Ovary (tissue), 9 donors: ENCODE results near the gene SDC4. TPM values are rescaled to one million over a fixed set of nuclear protein-coding genes. Genes with fewer than 3 reads are reported as not detected.

Experiments
- DNase-seq, 5 donors: peaks; one replicate each; pipeline ENCODE4 v3.0.0-alpha.2; 2019 to 2020
- H3K27ac ChIP-seq, 2 donors: fragments of 200-600 bp; one replicate each; pipeline versions ENCODE4 v1.5.1 to v1.8.0; 2019 to 2022
- H3K27me3 ChIP-seq: fragments of 200-600 bp; one replicate; pipeline ENCODE4 v1.8.0; 2022
- H3K36me3 ChIP-seq: fragments of 200-600 bp; sonication (generic); one replicate; pipeline ENCODE4 v1.5.1; 2019
- H3K4me1 ChIP-seq: one replicate; pipeline ENCODE4 v1.8.1; 2013; ENCODE audit warnings: mild to moderate bottlenecking, moderate library complexity; ENCODE audit not compliant: insufficient read depth
- H3K4me3 ChIP-seq: fragments of 200-600 bp; sonication (generic); one replicate; pipeline ENCODE4 v1.5.1; 2017
- H3K9me3 ChIP-seq, 2 donors: fragments of 200-600 bp in 1 of 2; sonication (generic) in 1 of 2; one replicate each; pipeline versions ENCODE4 v1.5.1 to v1.8.1; 2013 to 2019; ENCODE audit warnings: mild to moderate bottlenecking in 1 of 2, moderate library complexity in 1 of 2
- CTCF ChIP-seq, 3 donors: fragments of 450-650 bp in 2 of 3; fragments of 200-600 bp in 1 of 3; IDR thresholded peaks; one replicate each; pipeline versions ENCODE4 v1.5.1 to v1.8.0; 2016 to 2022; ENCODE audit warnings: antibody characterized with exemption in 3 of 3, mild to moderate bottlenecking in 1 of 3
- EP300 ChIP-seq: sonication (generic); formaldehyde crosslinking; IDR thresholded peaks from one replicate; pipeline ENCODE4 v1.6.1; 2017; ENCODE audit warnings: antibody characterized with exemption
- POLR2A ChIP-seq: fragments of 450-650 bp; IDR thresholded peaks from one replicate; pipeline ENCODE4 v1.6.1; 2017; ENCODE audit warnings: antibody characterized with exemption, mild to moderate bottlenecking, moderate library complexity
- WGBS, 3 donors: extraction: QIAGEN DNeasy Blood & Tissue Kit in 1 of 3; methylation state at CpG; one replicate each; pipeline versions ENCODE4 v1.1.5 to v1.1.7; 2013 to 2017; 5-methylcytosine and 5-hydroxymethylcytosine counted together
- intact Hi-C, 4 donors: fragments of 100-400 bp; cut with DNase I; formaldehyde crosslinking; loops; one replicate each; pipeline versions ENCODE4 v1.11.0 to v1.15.1; 2022 to 2023
- polyA plus RNA-seq, 2 donors: library from polyadenylated mRNA; stranded (reverse); fragments of 200-250 nt in 1 of 2; fragments of 350-450 nt in 1 of 2; fragmentation: Illumina TruSeq in 1 of 2; extraction: RNeasy Lipid Tissue Mini Kit (QIAGEN cat#74804) in 1 of 2; gene quantifications; one replicate each; pipeline ENCODE4 v1.2.3, GENCODE V29; 2013 to 2014
- total RNA-seq, 7 donors: library from RNA; depleted of rRNA in 2 of 7; stranded (reverse); fragments of >200 nt in 2 of 7; fragmentation: NEBNext Ultra II Directional in 3 of 7; extraction: Animal tissue kit (Norgen Biotek cat#: 25700) in 3 of 7; gene quantifications; one replicate each; pipeline versions ENCODE4 v1.1.0 to v1.2.4, GENCODE V29; 2016 to 2023
- donor health status: DM: no; HTN: no; CAD: no; lungs with moderate emphysema.
- donor health status: DM: no; HTN: no; CAD: no.
- donor health status: Bipolar disorder and iron deficiency.
- donor health status: DM: yes; HTN: yes; CAD: no.
- donor health status: DM: no; HTN: no; CAD: no.
- donor health status: DM: yes; HTN: yes; CAD: no.

SDC4 gene
- total and polyA plus RNA-seq, 9 donors = 12.9 to 269 (median 45.9) TPM

- H3K27ac ChIP-seq = no peak overlapping the region
- 1 to 2% (median 1%) methylated on average over 64 to 79 of the region's 79 CpGs for WGBS, 3 donors
- TF ChIP-seq CTCF (IDR thresholded peaks at IDR 0.05) (peak; percentile 34 to 65 (median 37)), POLR2A (no peak)
- no peaks in the 10 kb centered on the region for H3K4me1 ChIP-seq
- H3K27me3 ChIP-seq = no peaks in the 10 kb centered on the region
- intact Hi-C loops = no loop called here
- H3K9me3 ChIP-seq = no peaks in the 10 kb centered on the region
- DNase-seq = peak; percentile 59 to 81 (median 68)
- H3K36me3 ChIP-seq = no peaks in the 10 kb centered on the region
- H3K4me3 ChIP-seq = peak overlapping the region; percentile 41
These were observed 54.9 kb downstream of the SDC4 start for GRCh38 chr20:45293041-45294002.

GRCh38 chr20:45292343-45292742 is 55.9 kb downstream of the SDC4 start:
- no peak overlapping the region for H3K4me3 ChIP-seq
- H3K27me3 ChIP-seq = no peaks in the 10 kb centered on the region
- TF ChIP-seq CTCF (IDR thresholded peaks at IDR 0.05) = no peak
- no peak for TF ChIP-seq EP300
- TF ChIP-seq POLR2A = no peak
- intact Hi-C loops = no loop called here
- 63 to 73% (median 68%) methylated on average over 2 of the region's 2 CpGs for WGBS, 3 donors
- H3K36me3 ChIP-seq = no peaks in the 10 kb centered on the region
- H3K27ac ChIP-seq = no peak overlapping the region
- H3K9me3 ChIP-seq = no peaks in the 10 kb centered on the region
- DNase-seq = no peak
- H3K4me1 ChIP-seq = no peaks in the 10 kb centered on the region

GRCh38 chr20:45291526-45291925 is 56.7 kb downstream of the SDC4 start:
- Histone ChIP-seq H3K36me3 (no peaks in the 10 kb centered on the region), H3K9me3 (no peaks in the 10 kb centered on the region), H3K27me3 (no peaks in the 10 kb centered on the region), H3K27ac (no peak overlapping the region), H3K4me3 (no peak overlapping the region), H3K4me1 (no peaks in the 10 kb centered on the region)
- intact Hi-C loops = no loop called here
- no peak for DNase-seq
- WGBS, 3 donors = 80 to 85% (median 80%) methylated on average over 9 of the region's 9 CpGs
- TF ChIP-seq EP300 = no peak
- no peak for TF ChIP-seq CTCF (IDR thresholded peaks at IDR 0.05)
- no peak for TF ChIP-seq POLR2A

GRCh38 chr20:45290677-45291355 is 57.4 kb downstream of the SDC4 start:
- intact Hi-C loops = no loop called here
- H3K36me3 ChIP-seq = no peaks in the 10 kb centered on the region
- no peaks in the 10 kb centered on the region for H3K9me3 ChIP-seq
- no peak overlapping the region for H3K27ac ChIP-seq
- H3K27me3 ChIP-seq = no peaks in the 10 kb centered on the region
- WGBS, 3 donors = 21 to 22% (median 21%) methylated on average over 8 of the region's 8 CpGs
- peak; percentile 46 to 66 (median 56) for DNase-seq
- H3K4me3 ChIP-seq = no peak overlapping the region
- no peaks in the 10 kb centered on the region for H3K4me1 ChIP-seq
- TF ChIP-seq CTCF (IDR thresholded peaks at IDR 0.05) (peak in 2 of 3 donors; percentile 40 to 55), EP300 (no peak)
